Stimulated activated CD8-positive, alpha-beta memory T cell treated with anti-CD3 and anti-CD28 coated beads, Interleukin-7, amount 100 ng/mL, for 1 hour (primary cell): Measurements from ENCODE around the gene ICAM1.
A peak's percentile ranks its signal among the peaks of the same experiment; 100 is the strongest.

Source experiments
- DNase-seq, 2 donors: peaks; one replicate each; pipeline ENCODE4 v3.0.0-alpha.2; 2020; ENCODE audit warnings: low read depth in 2 of 2

The ICAM1 gene

DNA sequence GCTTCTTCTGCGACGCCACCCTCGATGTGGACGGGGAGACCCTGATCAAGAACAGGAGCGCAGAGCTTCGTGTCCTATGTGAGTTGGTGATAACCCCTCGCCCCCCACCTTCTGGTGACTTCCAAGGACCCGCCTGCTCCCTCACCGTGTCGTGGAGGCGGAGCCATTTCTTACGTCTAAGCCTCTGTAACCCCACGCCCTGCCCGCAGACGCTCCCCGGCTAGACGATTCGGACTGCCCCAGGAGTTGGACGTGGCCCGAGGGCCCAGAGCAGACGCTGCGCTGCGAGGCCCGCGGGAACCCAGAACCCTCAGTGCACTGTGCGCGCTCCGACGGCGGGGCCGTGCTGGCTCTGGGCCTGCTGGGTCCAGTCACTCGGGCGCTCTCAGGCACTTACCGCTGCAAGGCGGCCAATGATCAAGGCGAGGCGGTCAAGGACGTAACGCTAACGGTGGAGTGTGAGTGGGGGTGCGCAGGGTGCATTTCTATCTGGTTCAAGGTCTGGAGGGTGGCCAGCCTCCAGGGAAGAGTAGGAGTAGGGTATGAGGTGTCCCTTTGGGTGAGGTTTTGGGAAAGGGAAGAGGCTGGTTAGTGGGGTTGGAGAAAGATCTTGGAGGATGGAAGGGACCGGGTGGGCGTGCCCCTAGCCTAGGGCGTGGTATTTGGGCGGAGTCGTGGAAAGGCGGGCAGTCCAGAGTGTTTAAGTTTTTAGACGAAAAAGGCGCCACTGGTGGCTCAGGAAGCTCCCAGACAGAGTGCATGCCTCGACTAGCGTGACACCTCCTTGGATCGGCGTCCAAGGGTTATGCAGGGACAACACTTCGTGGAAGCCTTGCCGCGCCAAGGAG, 22.1 kb downstream of the ICAM1 start:
- DNase-seq = no peak

DNA sequence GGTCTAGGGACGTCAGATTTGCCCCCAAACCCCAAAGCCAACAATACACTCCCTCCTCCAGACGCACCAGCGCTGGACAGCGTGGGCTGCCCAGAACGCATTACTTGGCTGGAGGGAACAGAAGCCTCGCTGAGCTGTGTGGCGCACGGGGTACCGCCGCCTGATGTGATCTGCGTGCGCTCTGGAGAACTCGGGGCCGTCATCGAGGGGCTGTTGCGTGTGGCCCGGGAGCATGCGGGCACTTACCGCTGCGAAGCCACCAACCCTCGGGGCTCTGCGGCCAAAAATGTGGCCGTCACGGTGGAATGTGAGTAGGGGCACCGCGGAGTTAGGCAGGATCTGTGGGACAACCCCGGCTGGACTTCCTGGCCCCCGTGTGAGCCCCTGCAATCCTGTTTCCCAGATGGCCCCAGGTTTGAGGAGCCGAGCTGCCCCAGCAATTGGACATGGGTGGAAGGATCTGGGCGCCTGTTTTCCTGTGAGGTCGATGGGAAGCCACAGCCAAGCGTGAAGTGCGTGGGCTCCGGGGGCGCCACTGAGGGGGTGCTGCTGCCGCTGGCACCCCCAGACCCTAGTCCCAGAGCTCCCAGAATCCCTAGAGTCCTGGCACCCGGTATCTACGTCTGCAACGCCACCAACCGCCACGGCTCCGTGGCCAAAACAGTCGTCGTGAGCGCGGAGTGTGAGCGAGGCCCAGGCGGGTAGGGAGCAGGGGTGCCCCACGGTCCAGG, 22.9 kb downstream of the ICAM1 start:
- DNase-seq = no peak

DNA sequence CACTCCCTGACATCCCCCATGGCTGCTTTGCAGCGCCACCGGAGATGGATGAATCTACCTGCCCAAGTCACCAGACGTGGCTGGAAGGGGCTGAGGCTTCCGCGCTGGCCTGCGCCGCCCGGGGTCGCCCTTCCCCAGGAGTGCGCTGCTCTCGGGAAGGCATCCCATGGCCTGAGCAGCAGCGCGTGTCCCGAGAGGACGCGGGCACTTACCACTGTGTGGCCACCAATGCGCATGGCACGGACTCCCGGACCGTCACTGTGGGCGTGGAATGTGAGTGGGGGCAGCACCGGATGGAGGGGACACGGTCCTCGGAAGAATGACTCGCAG, 23.4 kb downstream of the ICAM1 start:
- no peak for DNase-seq

DNA sequence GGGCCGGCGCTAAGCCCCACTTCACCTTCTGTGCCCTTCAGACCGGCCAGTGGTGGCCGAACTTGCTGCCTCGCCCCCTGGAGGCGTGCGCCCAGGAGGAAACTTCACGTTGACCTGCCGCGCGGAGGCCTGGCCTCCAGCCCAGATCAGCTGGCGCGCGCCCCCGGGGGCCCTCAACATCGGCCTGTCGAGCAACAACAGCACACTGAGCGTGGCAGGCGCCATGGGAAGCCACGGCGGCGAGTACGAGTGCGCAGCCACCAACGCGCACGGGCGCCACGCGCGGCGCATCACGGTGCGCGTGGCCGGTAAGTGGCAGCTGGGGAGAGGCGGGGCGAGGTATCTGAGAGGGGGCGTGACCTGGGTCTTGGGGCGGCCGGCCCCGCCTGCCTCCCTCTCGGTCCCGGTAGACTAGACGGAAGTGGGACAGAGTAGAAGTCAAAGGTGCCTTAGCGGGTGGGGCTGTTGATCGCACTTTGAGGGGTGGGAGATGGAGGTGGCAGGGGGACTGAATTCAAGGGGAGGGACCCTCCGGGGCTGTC, 24.5 kb downstream of the ICAM1 start:
- DNase-seq = peak in 1 of 2 donors; percentile 40

DNA sequence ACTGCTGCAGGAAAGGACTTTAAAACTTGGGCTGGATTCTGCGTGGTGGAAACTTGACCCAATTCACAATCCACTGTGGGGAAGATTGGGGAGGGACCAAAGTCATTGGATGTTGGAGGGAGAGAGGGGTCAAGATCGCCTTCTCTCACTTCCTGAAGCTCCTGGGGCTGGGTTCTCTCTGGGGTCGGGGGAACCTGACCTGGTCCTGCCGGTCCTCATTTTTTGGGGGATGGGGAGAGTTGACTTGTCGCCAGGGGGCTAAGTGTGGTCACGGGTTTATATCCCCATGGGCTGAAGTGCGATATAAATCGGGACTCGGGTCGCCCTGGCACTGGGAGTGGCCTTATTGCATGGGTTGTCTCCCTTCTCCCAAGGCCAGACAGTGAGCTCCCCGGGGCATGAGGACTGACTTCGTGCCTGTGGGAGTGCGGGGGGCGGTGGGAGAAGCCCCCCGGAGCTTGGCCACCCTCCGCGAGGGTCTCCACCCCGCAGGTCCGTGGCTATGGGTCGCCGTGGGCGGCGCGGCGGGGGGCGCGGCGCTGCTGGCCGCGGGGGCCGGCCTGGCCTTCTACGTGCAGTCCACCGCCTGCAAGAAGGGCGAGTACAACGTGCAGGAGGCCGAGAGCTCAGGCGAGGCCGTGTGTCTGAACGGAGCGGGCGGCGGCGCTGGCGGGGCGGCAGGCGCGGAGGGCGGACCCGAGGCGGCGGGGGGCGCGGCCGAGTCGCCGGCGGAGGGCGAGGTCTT, 25.1 kb downstream of the ICAM1 start:
- no peak for DNase-seq

DNA sequence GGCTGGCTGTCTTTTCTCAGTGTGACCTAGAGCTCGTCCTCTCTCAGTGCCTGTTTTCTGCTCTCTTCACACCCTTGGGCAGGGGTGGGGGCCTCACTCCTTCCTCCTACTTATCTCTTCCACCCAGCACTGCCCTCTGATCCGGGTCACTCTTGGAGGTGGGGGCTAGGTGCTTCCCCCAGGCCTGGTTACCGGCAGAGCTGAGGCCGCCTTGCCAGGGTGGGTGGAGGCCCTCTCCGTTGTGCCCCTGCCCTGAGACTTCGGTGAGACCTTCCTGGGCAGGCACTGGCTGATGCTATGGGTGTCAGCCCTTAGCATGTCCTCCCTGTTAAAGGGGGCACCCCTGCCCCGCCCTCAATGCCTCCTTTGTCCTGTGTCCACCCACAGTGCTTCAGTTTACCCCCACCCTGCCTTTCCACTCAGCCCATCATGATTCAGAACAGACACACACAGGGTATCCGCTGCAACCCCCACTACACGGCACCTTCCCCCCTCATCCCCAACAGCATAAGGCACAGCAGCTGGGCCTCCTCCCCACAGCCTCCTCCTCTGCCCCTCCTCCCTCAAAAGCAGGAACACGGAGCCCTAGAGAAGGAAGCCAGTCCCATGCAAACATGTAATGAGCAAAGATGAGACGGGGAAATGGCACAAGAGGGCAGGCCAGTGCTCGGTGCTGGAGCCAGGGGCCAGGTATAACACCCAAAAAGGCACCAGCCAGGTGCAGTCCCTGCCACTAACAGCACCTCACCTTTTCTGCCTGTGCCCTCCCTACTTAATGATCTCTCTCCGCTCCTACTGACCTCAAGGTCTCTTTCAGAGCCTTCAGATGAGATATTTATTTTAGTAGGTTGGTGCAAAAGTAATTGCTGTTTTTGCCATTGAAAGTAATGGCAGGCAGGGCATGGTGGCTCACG, 28.9 kb downstream of the ICAM1 start:
- DNase-seq = no peak

DNA sequence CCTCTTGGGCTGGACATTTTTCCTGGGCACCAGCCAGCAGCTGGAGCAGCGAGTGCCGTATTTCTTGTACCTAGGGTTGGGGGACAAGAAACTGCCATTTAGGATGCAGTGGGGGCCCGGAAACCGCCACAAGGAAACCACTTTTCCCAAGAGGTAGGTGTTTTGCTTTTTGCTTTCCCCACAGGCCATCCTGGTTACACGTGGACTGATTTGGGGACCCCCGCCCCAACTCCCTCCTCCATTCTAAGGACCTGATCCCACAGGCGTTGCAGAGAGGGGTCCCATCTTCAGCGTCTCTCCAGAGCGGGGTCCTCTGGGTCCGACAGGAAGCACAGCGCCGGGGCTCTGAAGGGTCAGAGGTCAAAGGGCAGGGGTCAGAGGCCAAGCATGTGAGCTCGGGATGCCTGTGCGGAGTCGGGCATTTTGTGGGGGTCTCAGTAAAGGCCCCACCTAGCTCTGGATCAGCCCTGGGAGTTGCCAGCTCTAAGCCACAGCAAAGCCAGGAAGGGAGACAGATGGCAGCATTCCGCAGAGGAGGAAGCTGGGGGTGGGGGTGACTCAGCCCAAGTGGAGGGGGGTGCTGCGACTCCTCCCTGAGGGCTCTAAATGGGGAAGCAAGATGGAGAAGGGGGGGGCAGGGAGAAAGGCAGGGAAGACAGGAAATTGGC, 34.4 kb downstream of the ICAM1 start:
- DNase-seq = no peak

DNA sequence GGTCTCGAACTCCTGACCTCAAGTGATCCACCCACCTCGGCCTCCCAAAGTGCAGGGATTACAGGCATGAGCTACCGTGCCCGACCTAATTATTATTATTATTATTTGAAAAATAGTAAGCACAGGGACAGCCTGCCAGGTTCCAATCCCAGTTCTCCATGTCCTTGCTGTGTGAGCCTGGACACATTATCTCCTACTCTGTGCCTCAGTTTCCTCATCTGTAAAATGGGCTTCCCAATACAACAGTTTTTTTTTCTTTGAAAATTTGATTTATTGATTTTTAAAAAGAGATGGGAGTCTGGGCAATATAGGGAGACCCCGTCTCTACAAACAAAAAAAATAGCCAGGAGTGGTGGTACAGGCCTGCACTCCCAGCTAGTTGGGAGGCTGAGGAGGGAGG, 35.4 kb downstream of the ICAM1 start:
- DNase-seq = no peak

DNA sequence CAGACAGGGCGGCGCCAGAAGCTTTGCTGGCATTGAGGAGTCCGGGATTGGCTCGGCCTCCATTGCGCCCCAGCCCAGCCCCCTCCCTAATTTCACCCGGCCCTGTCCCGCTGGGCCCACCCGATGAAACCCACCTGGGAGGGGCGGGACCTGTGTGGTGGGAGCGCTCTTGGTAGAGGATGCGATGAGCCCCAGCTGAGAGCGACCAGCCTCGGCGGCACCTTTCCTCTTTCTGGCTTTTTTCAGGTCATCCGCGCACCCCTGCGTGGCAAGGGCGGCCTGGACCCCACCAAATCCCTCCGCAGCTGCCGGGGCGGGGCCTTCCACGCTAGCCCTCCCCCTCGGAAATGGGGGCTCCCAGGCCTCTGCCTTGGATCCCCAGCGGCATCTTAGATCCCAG, 38.5 kb downstream of the ICAM1 start, which contains the start of gene ZGLP1:
ZGLP1 (minus strand) TSS at position 393 of the 400 bp plus-strand sequence.
- no peak for DNase-seq

DNA sequence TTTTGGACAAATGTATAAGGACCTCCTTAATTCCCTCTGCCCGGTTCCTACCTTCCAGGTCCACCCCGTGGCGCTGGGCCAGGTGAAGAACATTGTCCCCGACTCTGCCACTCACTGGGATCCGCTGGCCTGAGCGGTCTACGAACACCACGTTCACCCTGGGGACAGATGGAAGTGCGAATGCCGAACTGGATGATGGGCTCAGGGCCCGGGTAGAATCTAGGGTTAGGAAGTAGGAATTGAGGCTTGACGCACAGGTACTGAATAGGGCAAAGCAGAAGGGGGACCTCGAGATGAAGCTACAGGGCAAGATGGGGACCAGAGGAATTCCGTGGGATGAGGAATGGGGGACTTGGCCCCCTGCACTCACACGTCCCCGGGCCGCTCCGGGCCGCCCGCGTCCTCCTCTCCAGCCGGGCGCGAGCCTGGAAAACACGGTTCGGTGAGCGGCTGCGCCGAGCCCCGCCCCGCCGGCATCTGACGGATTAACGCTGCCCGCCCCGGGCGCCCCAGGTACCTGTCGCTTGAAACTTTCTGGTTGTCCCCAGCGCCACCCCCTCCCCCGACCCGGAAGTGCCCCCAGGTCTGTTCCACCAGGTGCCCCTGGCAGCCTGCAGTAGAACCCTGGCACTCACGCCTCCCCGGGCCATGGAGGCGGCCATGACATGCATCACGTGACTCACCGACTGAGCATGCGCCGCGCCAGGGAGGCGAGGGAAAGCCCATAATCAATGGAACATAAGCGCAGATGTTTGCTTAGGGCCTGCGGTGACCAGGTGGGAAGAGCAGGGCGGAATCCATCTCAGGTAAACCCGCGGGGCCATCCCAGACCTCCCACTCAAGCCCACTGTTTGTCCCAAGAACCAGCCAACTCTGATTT, 44.7 kb downstream of the ICAM1 start, which contains the start of gene FDX2:
FDX2 (minus strand) TSS at position 681 of the 880 bp plus-strand sequence; CDS start at position 662, 19 bp downstream.
- peak; percentile 76 to 89 for DNase-seq

DNA sequence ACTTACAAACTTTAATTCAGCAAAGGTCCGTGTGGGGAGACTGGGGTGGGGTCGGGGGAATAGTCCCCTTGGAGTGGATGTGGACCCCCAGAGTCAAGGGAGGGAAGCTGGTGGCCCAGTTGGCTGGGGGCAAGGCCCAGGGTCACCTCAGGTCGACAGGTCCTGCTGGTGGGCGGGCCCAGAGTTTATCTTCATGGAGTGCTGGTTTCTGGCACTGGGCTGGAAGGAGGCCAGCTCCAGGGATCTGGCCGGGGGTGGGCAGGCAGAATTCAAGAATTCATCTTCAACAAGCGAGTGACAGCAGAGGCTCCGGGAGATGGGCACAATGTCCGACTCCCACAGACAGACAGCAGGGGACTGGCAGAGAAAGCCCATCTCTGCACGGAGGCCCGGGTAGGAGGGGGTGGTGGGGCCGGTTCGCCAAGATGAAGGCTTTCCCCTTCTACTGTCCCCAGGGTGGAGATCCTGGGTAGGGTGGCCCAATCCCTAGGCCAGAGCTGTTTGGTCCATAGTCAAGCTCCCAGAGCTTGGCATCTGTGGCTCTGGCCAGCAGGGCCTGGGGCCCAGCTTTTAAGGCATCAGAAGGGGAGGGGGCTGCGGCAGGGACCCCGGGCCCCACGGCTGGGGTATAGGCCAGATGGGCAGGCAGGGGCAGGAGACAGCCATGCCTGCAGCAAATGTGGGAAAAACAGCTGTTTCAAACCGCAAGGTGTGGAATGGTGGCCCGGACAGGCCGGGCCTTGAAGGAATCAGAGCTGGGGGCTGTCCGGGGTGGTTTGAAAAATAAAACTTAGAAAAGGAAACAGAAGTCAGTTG, 45.5 kb downstream of the ICAM1 start:
- DNase-seq = no peak

DNA sequence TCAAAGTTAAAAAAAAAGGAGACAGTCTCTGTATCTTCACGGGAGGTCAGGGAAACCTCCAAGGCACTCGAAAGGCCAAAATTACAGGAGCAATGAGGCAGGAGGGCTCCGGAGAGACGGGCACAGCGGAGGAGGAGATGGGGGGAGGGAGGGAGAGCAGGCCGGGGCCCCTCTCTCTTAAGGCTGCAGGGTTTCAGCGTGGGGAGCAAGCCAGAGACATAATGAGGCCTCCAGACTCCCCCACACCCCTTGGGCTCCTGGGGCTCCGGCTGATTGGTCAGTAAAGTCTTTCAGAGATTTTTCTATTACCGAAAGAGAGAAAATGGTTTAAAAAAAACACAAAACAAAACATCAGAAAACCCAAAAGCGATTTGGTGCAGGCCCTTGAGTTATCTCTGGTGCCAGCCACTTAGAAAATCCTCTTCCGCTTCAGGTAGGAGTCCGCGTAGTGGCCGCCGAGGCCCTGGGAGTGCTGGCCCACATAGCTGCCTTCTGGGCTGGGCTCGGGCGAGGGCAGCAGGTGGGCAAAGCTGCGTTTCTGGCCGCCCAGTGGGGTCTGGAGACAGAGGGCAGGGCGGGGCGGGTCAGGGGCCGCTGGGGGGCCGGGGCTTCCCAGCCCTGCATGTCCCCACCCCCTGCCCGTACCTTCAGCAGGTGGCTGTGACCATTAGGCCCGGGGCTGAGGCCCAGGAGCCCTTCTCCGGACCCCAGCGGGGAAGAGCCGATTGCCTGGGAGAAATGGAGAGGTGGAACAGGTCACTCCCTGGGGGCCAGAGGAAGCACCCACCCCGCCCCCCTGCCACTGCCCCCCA, 46.3 kb downstream of the ICAM1 start:
- no peak for DNase-seq

DNA sequence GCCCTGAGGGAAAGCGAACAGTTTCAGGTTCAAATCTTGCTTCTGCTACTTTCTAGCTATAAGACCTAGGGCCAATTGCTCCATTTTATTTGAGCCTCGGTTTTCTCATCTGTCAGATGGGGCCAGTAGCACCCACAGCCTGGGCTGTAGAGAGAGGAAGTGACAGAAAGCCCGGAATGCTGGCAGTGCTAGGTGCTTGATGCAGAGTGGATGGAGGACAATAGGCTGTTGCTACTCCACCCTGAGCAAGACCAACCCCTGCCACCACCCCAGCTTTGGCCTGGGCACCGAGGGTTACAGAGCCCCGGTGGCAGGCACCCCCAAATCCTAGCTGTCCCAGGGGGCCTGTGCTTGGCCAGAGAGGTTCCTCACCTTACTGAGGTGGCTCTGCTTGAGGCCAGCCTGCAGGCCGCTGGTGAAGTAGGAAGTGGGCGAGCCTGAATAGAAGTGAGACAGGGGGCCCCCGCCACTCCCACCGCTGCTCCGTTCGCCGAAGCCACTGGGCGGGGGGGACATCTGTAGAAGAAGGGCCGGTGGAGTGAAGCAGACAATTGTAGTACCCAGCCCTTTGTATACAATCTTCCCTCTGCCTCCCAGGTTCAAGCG, 47.0 kb downstream of the ICAM1 start:
- no peak for DNase-seq

DNA sequence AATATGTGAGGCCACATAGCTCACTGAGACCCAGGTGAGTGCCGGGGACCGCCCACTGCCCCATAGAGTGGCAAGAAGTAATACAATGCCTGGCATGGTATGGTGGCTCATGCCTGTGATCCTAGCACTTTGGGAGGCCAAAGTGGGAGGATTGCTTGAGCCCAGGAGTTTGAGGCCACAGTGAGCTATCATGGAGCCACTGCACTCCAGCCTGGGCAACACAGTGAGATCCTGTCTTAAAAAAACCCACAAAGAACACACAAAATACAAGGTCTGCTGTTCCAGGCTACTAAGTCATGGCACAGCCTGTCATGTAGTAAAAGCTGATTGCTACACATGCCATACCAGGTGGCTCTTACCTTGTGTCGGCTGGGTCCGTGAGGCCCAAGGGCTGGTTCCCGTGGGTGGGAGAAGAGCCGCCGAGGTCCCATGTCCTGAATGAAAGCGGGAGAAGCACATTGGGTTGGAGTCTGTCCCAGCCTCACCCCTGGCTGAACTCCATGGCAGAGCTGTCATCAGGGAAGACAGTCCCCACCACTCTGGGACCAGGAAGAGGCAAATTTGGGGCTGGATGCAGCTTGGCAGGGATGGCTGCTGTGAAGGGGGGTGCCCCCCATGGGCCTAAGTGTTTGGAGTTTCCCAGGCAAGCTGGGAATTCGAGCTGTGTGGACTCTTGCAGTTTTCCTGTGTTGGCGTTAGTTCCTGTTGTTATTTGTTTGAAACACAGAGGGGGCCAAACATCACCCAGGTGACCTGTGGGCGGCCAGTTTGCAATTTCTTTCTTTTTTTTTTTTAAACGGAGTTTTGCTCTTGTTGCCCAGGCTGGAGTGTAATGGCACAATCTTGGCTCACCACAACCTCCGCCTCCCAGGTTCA, 48.1 kb downstream of the ICAM1 start:
- DNase-seq = no peak

DNA sequence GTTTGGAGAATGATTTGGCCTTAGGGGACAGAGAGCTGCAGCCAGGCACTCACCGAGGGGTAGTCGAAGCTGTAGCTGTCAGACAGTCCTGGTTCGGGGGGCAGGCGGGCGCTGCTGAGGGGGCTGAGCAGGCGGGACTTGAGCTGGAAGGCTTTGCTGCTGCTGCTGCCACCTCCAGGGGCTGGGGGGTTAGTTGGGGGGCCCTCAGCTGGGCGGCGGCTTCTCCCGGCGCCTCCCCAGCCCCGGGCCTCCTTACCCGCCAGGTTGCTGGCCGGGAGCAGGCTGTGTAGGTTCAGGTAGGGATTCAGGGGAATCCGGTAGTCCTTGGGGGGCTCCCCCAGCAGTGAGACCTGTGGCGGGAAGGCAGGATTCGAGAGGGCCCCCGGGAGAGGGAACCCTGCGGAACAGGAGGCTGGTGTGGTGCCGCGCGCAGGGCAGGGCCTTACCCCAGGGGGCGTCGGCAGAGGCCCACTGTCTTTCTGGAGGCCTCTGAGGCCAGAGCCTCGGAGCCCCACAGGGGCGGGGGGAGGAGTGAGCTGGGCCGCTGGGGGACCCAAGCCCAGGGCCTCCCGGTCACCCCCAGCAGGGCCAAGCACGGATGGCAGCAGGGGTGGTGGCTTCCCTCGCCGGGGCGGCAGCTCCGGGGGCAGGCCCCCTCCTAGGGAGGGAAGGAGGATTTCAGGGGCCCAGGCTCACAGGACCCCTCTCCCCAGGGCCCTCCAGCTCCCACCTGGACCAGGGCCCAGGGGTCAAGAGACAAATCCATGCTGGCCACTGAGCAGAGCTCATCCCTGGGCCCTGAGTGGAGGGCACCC, 49.9 kb downstream of the ICAM1 start:
- DNase-seq = no peak
